Dendritic cell treated with granulocyte-macrophage colony-stimulating factor and Interleukin-4, amounts not matched to agents 40 ng/mL and 50 ng/mL, for 4 days (primary cell): ENCODE measurements around the gene HDAC5.
"Not testable (repeated sequence)": the region's sequence is repeated elsewhere in the genome, so short reads cannot be mapped to it uniquely, and the experiment has no call there.

Experiments used
- H3K27ac Mint-ChIP-seq: one replicate; pipeline ENCODE4 v1.8.0; 2022; ENCODE audit warnings: mild to moderate bottlenecking, mixed read lengths
- H3K27me3 Mint-ChIP-seq: one replicate; pipeline ENCODE4 v1.8.0; 2022; ENCODE audit warnings: mild to moderate bottlenecking, mixed read lengths
- H3K36me3 Mint-ChIP-seq: one replicate; pipeline ENCODE4 v1.8.0; 2022; ENCODE audit warnings: low read depth, mixed read lengths
- H3K4me1 Mint-ChIP-seq: one replicate; pipeline ENCODE4 v1.8.0; 2022; ENCODE audit warnings: low read depth, mixed read lengths
- H3K4me3 Mint-ChIP-seq: one replicate; pipeline ENCODE4 v1.8.0; 2022; ENCODE audit warnings: mild to moderate bottlenecking, moderate library complexity, mixed read lengths
- H3K9me3 Mint-ChIP-seq: one replicate; pipeline ENCODE4 v1.8.0; 2022; ENCODE audit warnings: mixed read lengths
- intact Hi-C: fragments of 100-400 bp; cut with micrococcal nuclease; formaldehyde crosslinking; loops from one replicate; pipeline ENCODE4 v1.15.0; 2022

Gene HDAC5

GRCh38 chr17:44111777-44112176, 11.7 kb downstream of the HDAC5 start:
- intact Hi-C loops, result loop anchor here (2.0 to 10.0 kb wide), 2 partner anchors 15 to 97 kb away; partner anchors contain the start of gene TMEM101
- Mint-ChIP-seq H3K27me3 (no peaks in the 10 kb centered on the region), H3K9me3 (no peaks in the 10 kb centered on the region), H3K4me1 (peaks cover 66% of the 10 kb centered on the region), H3K27ac (peak overlapping the region; percentile 73), H3K4me3 (no peak overlapping the region), H3K36me3 (peaks cover 67% of the 10 kb centered on the region)

GRCh38 chr17:44110823-44111633, 12.4 kb downstream of the HDAC5 start:
- Mint-ChIP-seq H3K4me1 (peaks cover 64% of the 10 kb centered on the region), H3K27me3 (no peaks in the 10 kb centered on the region), H3K27ac (peak overlapping the region; percentile 73), H3K36me3 (peaks cover 62% of the 10 kb centered on the region), H3K4me3 (peak overlapping the region; percentile 68), H3K9me3 (no peaks in the 10 kb centered on the region)
- intact Hi-C loops, result loop anchor here (2.0 to 10.0 kb wide), 2 partner anchors 14 to 96 kb away; partner anchors contain the start of gene TMEM101

GRCh38 chr17:44110011-44110686, 13.3 kb downstream of the HDAC5 start:
- H3K4me3 Mint-ChIP-seq, result peak overlapping the region; percentile 68
- H3K4me1 Mint-ChIP-seq, result peaks cover 55% of the 10 kb centered on the region
- peaks cover 58% of the 10 kb centered on the region for H3K36me3 Mint-ChIP-seq
- intact Hi-C loops, result loop anchor here (2.0 to 10.0 kb wide), 2 partner anchors 13 to 95 kb away; partner anchors contain the start of gene TMEM101
- H3K9me3 Mint-ChIP-seq, result no peaks in the 10 kb centered on the region
- H3K27me3 Mint-ChIP-seq, result no peaks in the 10 kb centered on the region
- H3K27ac Mint-ChIP-seq, result peak overlapping the region; percentile 73

- Mint-ChIP-seq H3K27me3 (no peaks in the 10 kb centered on the region), H3K36me3 (peaks cover 57% of the 10 kb centered on the region), H3K9me3 (no peaks in the 10 kb centered on the region), H3K4me1 (peaks cover 50% of the 10 kb centered on the region), H3K27ac (no peak overlapping the region), H3K4me3 (no peak overlapping the region)
- intact Hi-C loops, result no loop called here
These were observed 14.2 kb downstream of the HDAC5 start for GRCh38 chr17:44109312-44109630.

GRCh38 chr17:44108440-44109311, 14.8 kb downstream of the HDAC5 start:
- intact Hi-C loops, result no loop called here
- H3K36me3 Mint-ChIP-seq, result peaks cover 52% of the 10 kb centered on the region

GRCh38 chr17:44106801-44107200, 16.6 kb downstream of the HDAC5 start:
- H3K27ac Mint-ChIP-seq, result no peak overlapping the region
- no peak overlapping the region for H3K4me3 Mint-ChIP-seq
- no peaks in the 10 kb centered on the region for H3K9me3 Mint-ChIP-seq
- H3K36me3 Mint-ChIP-seq, result peaks cover 65% of the 10 kb centered on the region
- intact Hi-C loops, result no loop called here
- H3K27me3 Mint-ChIP-seq, result no peaks in the 10 kb centered on the region
- peaks cover 36% of the 10 kb centered on the region for H3K4me1 Mint-ChIP-seq

More at GRCh38 chr17:44108440-44109311, 14.8 kb downstream of the HDAC5 start:
- Mint-ChIP-seq H3K4me1 (peaks cover 44% of the 10 kb centered on the region), H3K4me3 (no peak overlapping the region), H3K27me3 (no peaks in the 10 kb centered on the region), H3K27ac (no peak overlapping the region), H3K9me3 (no peaks in the 10 kb centered on the region)

- Mint-ChIP-seq H3K27ac (no peak overlapping the region), H3K4me3 (no peak overlapping the region), H3K36me3 (peaks cover 70% of the 10 kb centered on the region), H3K27me3 (no peaks in the 10 kb centered on the region), H3K4me1 (peaks cover 27% of the 10 kb centered on the region), H3K9me3 (no peaks in the 10 kb centered on the region)
- intact Hi-C loops, result no loop called here
These were observed 17.5 kb downstream of the HDAC5 start for GRCh38 chr17:44105941-44106340.

GRCh38 chr17:44105483-44105882, 18.0 kb downstream of the HDAC5 start:
- intact Hi-C loops, result no loop called here
- Mint-ChIP-seq H3K4me3 (no peak overlapping the region), H3K27ac (no peak overlapping the region), H3K36me3 (peaks cover 70% of the 10 kb centered on the region), H3K9me3 (no peaks in the 10 kb centered on the region), H3K27me3 (no peaks in the 10 kb centered on the region), H3K4me1 (peaks cover 23% of the 10 kb centered on the region)

- Mint-ChIP-seq H3K27ac (no peak overlapping the region), H3K27me3 (no peaks in the 10 kb centered on the region), H3K9me3 (no peaks in the 10 kb centered on the region), H3K36me3 (peaks cover 52% of the 10 kb centered on the region), H3K4me3 (no peak overlapping the region), H3K4me1 (peaks cover 32% of the 10 kb centered on the region)
- intact Hi-C loops, result no loop called here
These were observed 20.4 kb downstream of the HDAC5 start for GRCh38 chr17:44102849-44103622.

GRCh38 chr17:44101858-44102257, 21.6 kb downstream of the HDAC5 start:
- Mint-ChIP-seq H3K4me1 (peaks cover 44% of the 10 kb centered on the region), H3K36me3 (peaks cover 40% of the 10 kb centered on the region)
- H3K9me3 Mint-ChIP-seq, H3K27me3 Mint-ChIP-seq, H3K27ac Mint-ChIP-seq, intact Hi-C loops, H3K4me3 Mint-ChIP-seq: not testable (repeated sequence)

GRCh38 chr17:44097110-44097958, 26.1 kb downstream of the HDAC5 start:
- peaks cover 27% of the 10 kb centered on the region for H3K36me3 Mint-ChIP-seq
- H3K27ac Mint-ChIP-seq, result peak overlapping the region; percentile 97
- intact Hi-C loops, result loop anchor here (2.0 kb wide), 1 partner anchor 13 kb away; no protein-coding TSS in a partner anchor
- H3K4me3 Mint-ChIP-seq, result no peak overlapping the region
- peaks cover 51% of the 10 kb centered on the region for H3K4me1 Mint-ChIP-seq
- no peaks in the 10 kb centered on the region for H3K9me3 Mint-ChIP-seq
- no peaks in the 10 kb centered on the region for H3K27me3 Mint-ChIP-seq

GRCh38 chr17:44095647-44096496, 27.6 kb downstream of the HDAC5 start:
- peaks cover 51% of the 10 kb centered on the region for H3K4me1 Mint-ChIP-seq
- H3K27ac Mint-ChIP-seq, result peak overlapping the region; percentile 97
- H3K36me3 Mint-ChIP-seq, result peaks cover 32% of the 10 kb centered on the region
- no peaks in the 10 kb centered on the region for H3K27me3 Mint-ChIP-seq
- H3K9me3 Mint-ChIP-seq, result no peaks in the 10 kb centered on the region
- peak overlapping the region; percentile 75 for H3K4me3 Mint-ChIP-seq
- intact Hi-C loops, result loop anchor here (2.0 kb wide), 1 partner anchor 15 kb away; no protein-coding TSS in a partner anchor
